Left lung (tissue), 10 donors: ENCODE measurements around the gene KAT14. TPM values are rescaled to one million over a fixed set of nuclear protein-coding genes. Genes with fewer than 3 reads are reported as not detected.
"Not testable (repeated sequence)": the region's sequence is repeated elsewhere in the genome, so short reads cannot be mapped to it uniquely, and the experiment has no call there.

Experiments used
- ATAC-seq: fragments of 200-7000 bp; cut with Tn5 transposase; one replicate; pipeline ENCODE4 v1.9.1; 2020; ENCODE audit warnings: moderate library complexity
- DNase-seq, 4 donors: peaks; one replicate each; pipeline ENCODE4 v3.0.0-alpha.2; 2013 to 2020
- H3K27ac ChIP-seq, 2 donors: fragments of 200-600 bp; sonication (generic) in 1 of 2; one replicate each; pipeline versions ENCODE4 v1.5.0 to v1.8.0; 2020 to 2021
- H3K27me3 ChIP-seq, 2 donors: fragments of 200-600 bp; sonication (generic) in 1 of 2; one replicate each; pipeline versions ENCODE4 v1.5.0 to v1.8.0; 2020 to 2021
- H3K36me3 ChIP-seq, 2 donors: fragments of 200-600 bp; sonication (generic) in 1 of 2; one replicate each; pipeline versions ENCODE4 v1.5.0 to v1.8.0; 2020 to 2021
- H3K4me1 ChIP-seq, 2 donors: fragments of 200-600 bp; one replicate each; pipeline ENCODE4 v1.8.0; 2021
- H3K4me3 ChIP-seq, 2 donors: fragments of 200-600 bp; sonication (generic) in 1 of 2; one replicate each; pipeline versions ENCODE4 v1.5.0 to v1.8.0; 2020 to 2021; ENCODE audit warnings: mild to moderate bottlenecking in 1 of 2
- H3K9me3 ChIP-seq, 2 donors: fragments of 200-600 bp; sonication (generic) in 1 of 2; one replicate each; pipeline versions ENCODE4 v1.5.0 to v1.8.0; 2020 to 2021
- CTCF ChIP-seq, 2 donors: fragments of 200-600 bp; sonication (generic) in 1 of 2; IDR thresholded peaks; one replicate each; pipeline versions ENCODE4 v1.5.0 to v1.8.0; 2021; ENCODE audit warnings: antibody characterized with exemption in 2 of 2
- intact Hi-C, 2 donors: fragments of 100-400 bp; cut with DNase I; formaldehyde crosslinking; loops; one replicate each; pipeline versions ENCODE4 v1.11.2 to v1.14.2; 2022
- polyA plus RNA-seq, 6 donors: library from polyadenylated mRNA; unstranded; fragments of 120-200 nt; gene quantifications; one replicate each; pipeline ENCODE4 v1.2.1, GENCODE V29; 2013; ENCODE audit not compliant: insufficient read length in 6 of 6
- total RNA-seq, 2 donors: library from RNA; stranded (reverse); fragmentation: NEBNext Ultra II Directional; extraction: Animal tissue kit (Norgen Biotek cat#: 25700); gene quantifications; one replicate each; pipeline ENCODE4 v1.2.1, GENCODE V29; 2021
- donor health status: DM: no; HTN: yes; CAD: no.
- donor health status: DM: no; HTN: no; CAD: no.

Gene KAT14
- total and polyA plus RNA-seq, 8 donors: 8.0 to 24.7 (median 20.9) TPM

GRCh38 chr20:18188434-18188833 lies 50.8 kb downstream of the KAT14 start:
- no peak for TF ChIP-seq CTCF (IDR thresholded peaks at IDR 0.05)
- Histone ChIP-seq H3K9me3 (no peaks in the 10 kb centered on the region), H3K4me1 (no peaks in the 10 kb centered on the region), H3K36me3 (peaks cover 0 to 51% of the 10 kb centered on the region in 2 donors), H3K4me3 (no peak overlapping the region), H3K27ac (no peak overlapping the region), H3K27me3 (no peaks in the 10 kb centered on the region)
- no peak for DNase-seq
- ATAC-seq: no peak
- intact Hi-C loops: no loop called here

GRCh38 chr20:18190338-18191233 lies 52.9 kb downstream of the KAT14 start:
- H3K4me3 ChIP-seq: no peak overlapping the region
- no peak overlapping the region for H3K27ac ChIP-seq
- DNase-seq (no peak), ATAC-seq (peak; percentile 29)
- intact Hi-C loops: no loop called here
- no peaks in the 10 kb centered on the region for H3K9me3 ChIP-seq
- H3K36me3 ChIP-seq: peaks cover 0 to 30% of the 10 kb centered on the region in 2 donors
- no peak for TF ChIP-seq CTCF (IDR thresholded peaks at IDR 0.05)
- H3K27me3 ChIP-seq: no peaks in the 10 kb centered on the region
- no peaks in the 10 kb centered on the region for H3K4me1 ChIP-seq

GRCh38 chr20:18191306-18191705 lies 53.6 kb downstream of the KAT14 start:
- intact Hi-C loops: no loop called here
- Histone ChIP-seq H3K36me3 (peaks cover 0 to 23% of the 10 kb centered on the region in 2 donors), H3K4me3 (no peak overlapping the region), H3K9me3 (no peaks in the 10 kb centered on the region), H3K4me1 (no peaks in the 10 kb centered on the region), H3K27ac (no peak overlapping the region), H3K27me3 (no peaks in the 10 kb centered on the region)
- DNase-seq (no peak), ATAC-seq (no peak)
- no peak for TF ChIP-seq CTCF (IDR thresholded peaks at IDR 0.05)

- H3K27ac ChIP-seq, H3K4me3 ChIP-seq, DNase-seq, H3K9me3 ChIP-seq, H3K4me1 ChIP-seq, H3K36me3 ChIP-seq, intact Hi-C loops, ATAC-seq, H3K27me3 ChIP-seq: not testable (repeated sequence)
These were observed 56.8 kb downstream of the KAT14 start for GRCh38 chr20:18194461-18194860.

GRCh38 chr20:18195931-18196330 lies 58.3 kb downstream of the KAT14 start:
- no peak for DNase-seq
- H3K27ac ChIP-seq: no peak overlapping the region
- ATAC-seq: no peak
- no peaks in the 10 kb centered on the region for H3K9me3 ChIP-seq
- H3K4me3 ChIP-seq: no peak overlapping the region
- intact Hi-C loops: no loop called here
- TF ChIP-seq CTCF (IDR thresholded peaks at IDR 0.05): no peak
- H3K36me3 ChIP-seq: no peaks in the 10 kb centered on the region
- H3K27me3 ChIP-seq: no peaks in the 10 kb centered on the region
- H3K4me1 ChIP-seq: no peaks in the 10 kb centered on the region
